PC-3 (cell line): Measurements from ENCODE around the gene YTHDC1. TPM values are rescaled to one million over a fixed set of nuclear protein-coding genes. Genes with fewer than 3 reads are reported as not detected.

Experiments
- ATAC-seq: fragments of 200-7000 bp; cut with Tn5 transposase; 2 replicates; pipeline ENCODE4 v1.9.1; 2020; ENCODE audit warnings: mild to moderate bottlenecking, moderate library complexity
- BruUV-seq: library from RNA; stranded (reverse); fragments of 400-500 nt; replicated peaks from 2 replicates; lab custom pipeline; 2021; lab: Mats Ljungman, UMichigan
- CTCF ChIA-PET: fragments of 300-600 bp; sonication (Branson Sonifier 250); formaldehyde crosslinking; loops from one replicate; lab custom pipeline; 2022; ENCODE audit warnings: antibody characterized with exemption; lab: Charles Lee
- POLR2A ChIA-PET: fragments of 300-600 bp; sonication (Branson Sonifier 250); formaldehyde crosslinking; loops from one replicate; lab custom pipeline; 2022; ENCODE audit warnings: antibody characterized with exemption; ENCODE audit not compliant: unreplicated experiment; lab: Charles Lee
- DNase-seq: peaks from one replicate; pipeline ENCODE4 v3.0.0-alpha.2; 2015
- H2AFZ ChIP-seq: fragments of 300-600 bp; sonication (generic); 2 replicates; pipeline ENCODE4 v1.6.0; 2016; ENCODE audit warnings: antibody characterized with exemption, low read length
- H3F3A ChIP-seq: fragments of 300-600 bp; sonication (generic); one replicate; pipeline ENCODE4 v1.6.0; 2017; ENCODE audit warnings: antibody characterized with exemption, low read length, control low read depth, mild to moderate bottlenecking; ENCODE audit not compliant: unreplicated experiment
- H3K27ac ChIP-seq: fragments of 300-600 bp; sonication (generic); 2 replicates; pipeline ENCODE4 v1.5.1; 2016; ENCODE audit warnings: mild to moderate bottlenecking, low read length
- H3K27me3 ChIP-seq: fragments of 300-600 bp; sonication (generic); 2 replicates; pipeline ENCODE4 v1.6.1; 2016; ENCODE audit warnings: low read length, mixed read lengths
- H3K36me3 ChIP-seq: fragments of 300-600 bp; sonication (generic); 2 replicates; pipeline ENCODE4 v1.6.1; 2016; ENCODE audit warnings: low read depth, mixed run types, low read length, mixed read lengths
- H3K4me1 ChIP-seq: fragments of 300-600 bp; sonication (generic); 2 replicates; pipeline ENCODE4 v1.5.1; 2016; ENCODE audit warnings: low read length; ENCODE audit not compliant: insufficient read depth
- H3K4me2 ChIP-seq: fragments of 300-600 bp; sonication (generic); 2 replicates; pipeline ENCODE4 v1.6.0; 2016; ENCODE audit warnings: low read length
- H3K4me3 ChIP-seq: fragments of 300-600 bp; sonication (generic); 2 replicates; pipeline ENCODE4 v1.5.1; 2016; ENCODE audit warnings: mild to moderate bottlenecking, low read length, mixed read lengths
- H3K79me2 ChIP-seq: fragments of 300-600 bp; sonication (generic); 2 replicates; pipeline ENCODE4 v1.6.1; 2017; ENCODE audit warnings: low read length, mixed read lengths
- H3K9ac ChIP-seq: fragments of 300-600 bp; sonication (generic); 2 replicates; pipeline ENCODE4 v1.6.0; 2016; ENCODE audit warnings: mild to moderate bottlenecking, low read length
- H3K9me2 ChIP-seq: fragments of 300-600 bp; sonication (generic); replicated peaks from 2 replicates; pipeline ENCODE4 v1.6.1; 2016; ENCODE audit warnings: mixed run types, low read length, mixed read lengths
- H3K9me3 ChIP-seq: fragments of 300-600 bp; sonication (generic); 2 replicates; pipeline ENCODE4 v1.6.1; 2016; ENCODE audit warnings: low read length, mixed read lengths
- H4K20me1 ChIP-seq: fragments of 300-600 bp; sonication (generic); 2 replicates; pipeline ENCODE4 v1.6.1; 2016; ENCODE audit warnings: low read length, mixed read lengths
- EZH2 ChIP-seq: fragments of 300-600 bp; sonication (generic); IDR thresholded peaks from one replicate; pipeline ENCODE4 v1.6.1; 2017; ENCODE audit warnings: antibody characterized with exemption, mild to moderate bottlenecking, low read length; ENCODE audit not compliant: unreplicated experiment
- EZH2phosphoT487 ChIP-seq: fragments of 300-600 bp; sonication (generic); IDR thresholded peaks from 2 replicates; pipeline ENCODE4 v1.6.1; 2018; ENCODE audit warnings: mild to moderate bottlenecking, antibody characterized with exemption, low read length, borderline replicate concordance
- intact Hi-C: fragments of 100-400 bp; cut with micrococcal nuclease; formaldehyde crosslinking; loops from 2 replicates; pipeline ENCODE4 v1.9.0; 2023
- total RNA-seq: library from RNA; depleted of rRNA; stranded (reverse); fragments of >200 nt; gene quantifications from 2 replicates; pipeline ENCODE4 v1.2.3, GENCODE V29; 2014
- TF ChIP-seq, protein P1 (sequence below): fragments of 300-600 bp; sonication (generic); conservative IDR thresholded peaks from 2 replicates; pipeline ENCODE4 v1.5.1; 2017; ENCODE audit warnings: antibody characterized with exemption, low read depth, mild to moderate bottlenecking, low read length

Gene YTHDC1
- total RNA-seq, 1 experiment from 2014 or later: 55.5 TPM

DNA sequence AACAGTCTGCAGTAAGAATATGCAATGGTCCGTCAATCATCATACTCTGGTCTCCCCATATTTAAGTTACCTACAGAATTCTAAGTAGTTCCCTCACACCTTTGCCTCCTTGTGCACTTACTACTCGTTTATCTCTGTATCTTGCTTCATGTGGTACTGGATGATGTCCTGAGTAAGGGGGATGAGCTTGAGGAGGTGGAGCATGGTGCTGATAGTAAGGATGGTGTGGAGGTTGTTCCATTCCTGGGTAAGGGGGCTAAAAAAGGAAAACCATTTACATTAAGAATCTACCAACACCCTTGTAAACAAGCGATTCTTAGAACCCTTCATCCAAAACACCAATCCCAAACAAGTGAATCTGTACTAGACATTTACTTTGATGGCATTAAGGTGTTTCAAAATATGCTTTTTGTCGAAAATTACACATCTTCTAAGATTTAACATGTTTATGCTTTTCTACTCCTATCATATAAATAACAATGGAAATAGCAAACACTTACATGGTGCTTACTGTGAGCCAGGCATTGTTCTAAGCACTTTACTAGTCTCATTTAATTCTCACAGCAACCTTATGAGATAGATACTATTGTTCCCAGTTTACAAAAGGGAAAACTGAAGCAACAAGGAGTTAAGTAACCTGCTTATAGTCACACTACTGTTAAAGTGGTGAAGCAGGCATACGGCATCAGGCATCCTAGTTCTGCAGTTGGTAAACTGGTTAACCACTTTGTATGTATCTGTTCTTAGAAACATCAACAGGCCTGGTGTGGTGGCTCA, 33.5 kb downstream of the YTHDC1 start:
- no peak overlapping the region for H3K4me2 ChIP-seq
- no peaks in the 10 kb centered on the region for H3K4me1 ChIP-seq
- intact Hi-C loops: no loop called here
- no peak overlapping the region for H3K9ac ChIP-seq
- no peaks in the 10 kb centered on the region for H4K20me1 ChIP-seq
- BruUV-seq: no TSS peak
- POLR2A ChIA-PET: no interaction called here
- no peaks in the 10 kb centered on the region for H3K9me3 ChIP-seq
- DNase-seq: no peak
- H3K4me3 ChIP-seq: no peak overlapping the region
- no peak overlapping the region for H2AFZ ChIP-seq
- no peaks in the 10 kb centered on the region for H3F3A ChIP-seq
- no peak for ATAC-seq
- H3K36me3 ChIP-seq: peaks cover 81% of the 10 kb centered on the region
- no peak overlapping the region for H3K27ac ChIP-seq
- no peak for TF ChIP-seq EZH2
- TF ChIP-seq, protein P1, sequence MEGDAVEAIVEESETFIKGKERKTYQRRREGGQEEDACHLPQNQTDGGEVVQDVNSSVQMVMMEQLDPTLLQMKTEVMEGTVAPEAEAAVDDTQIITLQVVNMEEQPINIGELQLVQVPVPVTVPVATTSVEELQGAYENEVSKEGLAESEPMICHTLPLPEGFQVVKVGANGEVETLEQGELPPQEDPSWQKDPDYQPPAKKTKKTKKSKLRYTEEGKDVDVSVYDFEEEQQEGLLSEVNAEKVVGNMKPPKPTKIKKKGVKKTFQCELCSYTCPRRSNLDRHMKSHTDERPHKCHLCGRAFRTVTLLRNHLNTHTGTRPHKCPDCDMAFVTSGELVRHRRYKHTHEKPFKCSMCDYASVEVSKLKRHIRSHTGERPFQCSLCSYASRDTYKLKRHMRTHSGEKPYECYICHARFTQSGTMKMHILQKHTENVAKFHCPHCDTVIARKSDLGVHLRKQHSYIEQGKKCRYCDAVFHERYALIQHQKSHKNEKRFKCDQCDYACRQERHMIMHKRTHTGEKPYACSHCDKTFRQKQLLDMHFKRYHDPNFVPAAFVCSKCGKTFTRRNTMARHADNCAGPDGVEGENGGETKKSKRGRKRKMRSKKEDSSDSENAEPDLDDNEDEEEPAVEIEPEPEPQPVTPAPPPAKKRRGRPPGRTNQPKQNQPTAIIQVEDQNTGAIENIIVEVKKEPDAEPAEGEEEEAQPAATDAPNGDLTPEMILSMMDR: no peak
- no peak for TF ChIP-seq EZH2phosphoT487
- H3K79me2 ChIP-seq: no peaks in the 10 kb centered on the region
- CTCF ChIA-PET: no interaction called here
- no peaks in the 10 kb centered on the region for H3K9me2 ChIP-seq
- H3K27me3 ChIP-seq: no peaks in the 10 kb centered on the region

DNA sequence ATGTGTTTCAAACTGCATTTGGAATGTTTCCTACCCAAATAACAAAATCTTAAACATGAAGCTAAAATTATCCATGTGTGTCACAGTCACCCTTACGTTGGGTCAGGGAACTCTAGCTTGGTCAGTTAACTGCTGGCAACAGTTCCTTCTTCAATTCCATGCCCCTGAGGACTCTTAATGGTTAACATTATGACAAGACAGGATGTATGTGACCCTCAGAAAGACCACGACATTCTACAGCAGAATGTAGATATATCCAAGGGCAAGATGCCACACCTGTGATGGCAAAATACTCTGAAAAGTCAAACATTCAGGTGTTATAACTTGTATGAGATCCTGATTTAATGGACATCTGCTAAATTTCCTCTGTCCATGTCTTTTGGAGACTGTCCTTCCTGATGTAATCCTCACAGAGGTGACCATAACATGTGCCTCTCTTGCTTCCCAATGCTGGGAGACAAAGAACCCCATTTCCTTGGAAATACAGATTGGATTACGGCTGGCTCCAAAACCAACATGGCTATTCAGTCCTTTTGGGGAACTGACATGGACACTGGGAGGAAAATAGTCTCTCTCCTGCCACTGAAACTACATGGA, 39.1 kb downstream of the YTHDC1 start:
- Histone ChIP-seq H3K36me3 (peaks cover 37% of the 10 kb centered on the region), H3F3A (no peaks in the 10 kb centered on the region), H3K9me2 (no peaks in the 10 kb centered on the region), H3K27ac (no peak overlapping the region), H3K4me1 (no peaks in the 10 kb centered on the region), H2AFZ (no peak overlapping the region), H4K20me1 (no peaks in the 10 kb centered on the region), H3K79me2 (no peaks in the 10 kb centered on the region), H3K27me3 (no peaks in the 10 kb centered on the region), H3K9ac (no peak overlapping the region), H3K9me3 (no peaks in the 10 kb centered on the region), H3K4me3 (no peak overlapping the region), H3K4me2 (no peak overlapping the region)
- TF ChIP-seq EZH2phosphoT487: no peak
- TF ChIP-seq, protein P1: no peak
- TF ChIP-seq EZH2: no peak
- ATAC-seq (no peak), DNase-seq (no peak)
- TSS peak; percentile 0 for BruUV-seq
- intact Hi-C loops: loop anchor here (5.0 kb wide), 1 partner anchor 38 kb away; no protein-coding TSS in a partner anchor
- ChIA-PET CTCF (no interaction called here), POLR2A (no interaction called here)

DNA sequence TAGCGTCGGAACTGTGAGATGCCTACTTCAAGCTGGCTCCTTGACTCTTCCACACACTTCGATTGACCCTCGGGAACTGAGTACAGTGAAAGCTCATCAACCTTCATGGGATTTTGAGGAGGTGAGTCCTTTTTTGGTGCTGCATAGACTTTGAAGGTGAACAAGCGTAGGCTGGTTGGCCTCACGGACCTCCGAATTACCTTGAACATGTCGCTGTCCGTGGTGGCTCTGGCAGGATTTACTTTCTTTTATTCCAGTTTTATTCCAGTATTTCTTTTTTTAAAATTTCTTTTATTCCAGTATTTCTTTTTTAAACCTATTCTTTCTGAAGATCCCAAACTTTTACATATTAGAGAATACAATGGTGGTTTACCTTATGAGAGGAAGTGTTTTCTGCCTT, 45.2 kb downstream of the YTHDC1 start:
- H3K36me3 ChIP-seq: no peaks in the 10 kb centered on the region
- no peak overlapping the region for H3K4me2 ChIP-seq
- no peaks in the 10 kb centered on the region for H3K4me1 ChIP-seq
- no peak overlapping the region for H3K9ac ChIP-seq
- no peak overlapping the region for H3K27ac ChIP-seq
- H2AFZ ChIP-seq: no peak overlapping the region
- no peak overlapping the region for H3K4me3 ChIP-seq
- CTCF ChIA-PET: no interaction called here
- intact Hi-C loops: no loop called here
- no peaks in the 10 kb centered on the region for H3K79me2 ChIP-seq
- ATAC-seq: no peak
- no peaks in the 10 kb centered on the region for H4K20me1 ChIP-seq
- no peaks in the 10 kb centered on the region for H3K27me3 ChIP-seq
- no peak for DNase-seq
- no peaks in the 10 kb centered on the region for H3K9me2 ChIP-seq
- TF ChIP-seq EZH2 (no peak), EZH2phosphoT487 (no peak)
- TF ChIP-seq, protein P1: no peak
- no peaks in the 10 kb centered on the region for H3F3A ChIP-seq
- POLR2A ChIA-PET: no interaction called here
- H3K9me3 ChIP-seq: no peaks in the 10 kb centered on the region
- BruUV-seq: no TSS peak
